Esophagus squamous epithelium (tissue), 4 donors: ENCODE data around the gene LRP10.

Experiments
- CTCF ChIP-seq, 6 experiments: fragments of 450-650 bp in 4 of 6; fragments of 200-600 bp in 2 of 6; sonication (generic) in 2 of 6; IDR thresholded peaks; one replicate each; pipeline ENCODE4 v1.5.1; 2016 to 2019; ENCODE audit warnings: antibody characterized with exemption in 6 of 6, mild to moderate bottlenecking in 4 of 6, moderate library complexity in 4 of 6
- POLR2A ChIP-seq, 4 donors: fragments of 450-650 bp; IDR thresholded peaks; one replicate each; pipeline ENCODE4 v1.6.1; 2017; ENCODE audit warnings: antibody characterized with exemption in 4 of 4, mild to moderate bottlenecking in 4 of 4, moderate library complexity in 3 of 4

DNA sequence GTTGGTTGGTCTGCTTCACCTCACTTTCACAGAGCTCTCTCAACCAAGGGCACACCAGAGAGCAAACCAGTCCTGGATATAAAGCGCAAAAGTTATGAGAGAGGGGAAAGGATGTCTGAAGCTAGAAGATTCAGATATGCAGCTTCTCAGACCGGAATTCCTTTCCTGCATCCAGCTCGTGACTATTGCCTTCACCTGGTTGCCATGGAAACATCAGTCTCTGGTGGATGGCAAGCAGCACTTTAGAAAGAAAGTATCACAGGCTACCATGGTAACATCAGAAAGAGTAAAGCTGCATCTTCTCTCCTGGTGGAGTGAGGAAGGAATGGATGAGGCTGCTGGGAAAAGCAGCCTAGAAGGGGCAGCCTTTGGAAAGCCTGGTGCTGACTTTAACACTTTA is 25.2 kb downstream of the LRP10 start:
- no peak for TF ChIP-seq POLR2A (IDR thresholded peaks at IDR 0.05)
- TF ChIP-seq CTCF (IDR thresholded peaks at IDR 0.05), result no peak
